ENCODE measurements around the gene SIX5. TPM values are rescaled to one million over a fixed set of nuclear protein-coding genes. Genes with fewer than 3 reads are reported as not detected.

The SIX5 gene
- total and polyA plus RNA-seq, 9 of the 15 experiments (the other 6 are each of a cell fraction or from before 2014, with no cell fraction given): 1.4 to 17.2 (median 7.4) TPM; not detected in 2

DNA sequence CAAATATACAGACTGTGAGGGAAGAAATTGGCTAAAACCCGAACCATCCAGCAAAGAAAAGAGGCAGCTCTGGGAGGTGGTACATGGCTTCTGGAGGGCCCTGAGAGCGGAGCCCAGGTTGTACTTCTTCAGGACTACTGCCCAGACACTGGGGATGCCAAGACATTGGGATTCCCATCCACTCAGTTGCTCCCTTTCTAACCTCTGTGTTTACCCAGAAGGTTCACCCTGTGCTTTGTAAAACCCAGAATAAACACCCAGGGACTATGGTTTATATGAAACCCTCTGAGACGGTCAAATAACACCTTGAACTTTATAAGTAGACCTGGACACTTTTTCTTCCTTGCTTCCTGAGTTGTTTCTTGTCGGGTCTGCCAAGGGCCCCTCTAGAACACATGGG lies 26.1 kb downstream of the SIX5 start (continued):
- TF ChIP-seq ZNF232 (CRISPR knock-in tag; IDR thresholded peaks at IDR 0.05): no peak

DNA sequence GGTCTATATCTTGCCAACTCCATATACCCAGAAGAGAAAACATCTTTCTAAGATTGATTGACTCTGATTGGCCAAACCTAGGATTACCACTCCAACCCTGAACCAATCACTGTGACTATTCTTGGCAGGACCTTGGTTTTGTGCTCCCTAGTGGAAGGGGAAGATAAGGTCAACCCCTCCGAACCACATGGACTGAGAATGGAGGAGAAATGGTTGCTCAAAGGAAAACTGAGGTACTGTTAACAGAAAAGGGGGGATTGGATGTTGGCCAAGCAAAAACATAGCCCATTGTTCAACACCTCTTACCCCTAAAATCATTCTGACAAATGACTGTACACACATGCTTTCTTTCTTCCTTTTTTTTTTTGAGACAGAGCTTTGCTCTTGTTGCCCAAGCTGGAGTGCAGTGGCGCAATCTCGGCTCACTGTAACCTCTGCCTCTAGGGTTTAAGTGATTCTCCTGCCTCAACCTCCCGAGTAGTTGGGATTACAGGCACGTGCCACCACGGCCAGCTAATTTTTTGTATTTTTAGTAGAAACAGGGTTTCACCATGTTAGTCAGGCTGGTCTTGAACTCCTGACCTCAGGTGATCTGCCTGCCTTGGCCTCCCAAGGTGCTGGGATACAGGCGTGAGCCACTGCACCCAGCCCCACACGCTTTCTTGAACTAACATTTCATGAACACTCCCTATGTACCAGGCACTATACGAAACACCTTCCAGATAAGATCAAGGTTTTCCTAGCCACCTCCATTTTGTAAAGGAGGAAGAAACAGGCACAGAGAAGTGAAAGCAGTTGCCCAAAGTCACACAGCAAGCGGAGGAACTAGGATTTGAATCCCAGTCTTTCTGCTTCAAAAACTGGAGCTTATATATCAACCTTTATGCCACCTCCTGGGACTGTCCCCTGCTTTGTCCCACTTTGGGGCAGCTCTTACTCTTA lies 29.3 kb downstream of the SIX5 start:
- Histone ChIP-seq H3K36me3 (ENCODE audit: control insufficient read depth, insufficient read depth, low read length) (no peaks in the 10 kb centered on the region), H3K27me3 (ENCODE audit: control insufficient read depth in 2 of 2, insufficient read depth in 2 of 2, low read length in 2 of 2) (no peaks in the 10 kb centered on the region), H3K4me3 (peak overlapping the region; percentile 15; the same call in 1 of the 2 replicates), H3K9me1 (ENCODE audit: control insufficient read depth, insufficient read depth, low read length) (no peaks in the 10 kb centered on the region), H3K79me2 (ENCODE audit: control insufficient read depth, insufficient read depth, low read length) (no peaks in the 10 kb centered on the region), H2AFZ (ENCODE audit: low read depth, low read length) (peak overlapping the region; percentile 84), H3K9ac (ENCODE audit: insufficient read depth in 1 of 2, low read depth in 2 of 2, low read length in 2 of 2) (peak overlapping the region; percentile 71 to 76; a peak in 3 of 4 replicates), H3K4me1 (replicated peaks in 1 of 2; ENCODE audit: control insufficient read depth in 2 of 2, insufficient read depth in 2 of 2, low read length in 2 of 2) (peaks cover 14 to 20% of the 10 kb centered on the region in 2 experiments; a peak in 4 of 5 replicates), H4K20me1 (replicated peaks; ENCODE audit: control insufficient read depth, insufficient read depth, low read length) (no peaks in the 10 kb centered on the region), H3K4me2 (ENCODE audit: insufficient read depth, low read length) (peak overlapping the region; percentile 79), H3K27ac (ENCODE audit: extremely low read depth, low read depth, low read length) (peak overlapping the region; percentile 72), H3K9me3 (replicated peaks; ENCODE audit: control insufficient read depth, insufficient read depth, low read depth, low read length) (no peaks in the 10 kb centered on the region)
- DNase-seq (ENCODE audit: extremely low read depth in 1 of 4, low spot score in 3 of 4) (peak; percentile 71 to 94 (median 82)), ATAC-seq (peak; percentile 96), FAIRE-seq (peak; percentile 95)
- intact Hi-C loops (cut with micrococcal nuclease): no loop called here
- ChIA-PET POLR2A (interaction anchor here (1.2 to 2.1 kb wide), 2 partner anchors 9 to 23 kb away, joined by 6 to 7 read pairs; partner anchors contain the start of gene FBXO46), CTCF (ENCODE audit: low intra/inter-chr PET ratio) (no interaction called here)
- BruUV-seq (replicated peaks): TSS peak; percentile 96
- in situ Hi-C loops (cut with MboI): no loop called here
- WGBS (ENCODE audit: insufficient coverage, low coverage, missing lambda C conversion rate): 29% methylated on average over 8 of the region's 10 CpGs
- TF ChIP-seq ZFP36 (IDR thresholded peaks at IDR 0.05; ENCODE audit: low read depth, low read length, partially characterized antibody) (peak; percentile 94), ZNF175 (CRISPR knock-in tag; IDR thresholded peaks at IDR 0.05; ENCODE audit: low read depth) (0 out of 2 replicates have a peak, but pooled peaks have one; percentile 33), ESRRA (IDR thresholded peaks at IDR 0.05; ENCODE audit: borderline replicate concordance, low read depth) (peak; percentile 93), CBFB (CRISPR knock-in tag; IDR thresholded peaks at IDR 0.05) (no peak), ATF1 (CRISPR knock-in tag; IDR thresholded peaks at IDR 0.05) (no peak), ATF1 (tag; IDR thresholded peaks at IDR 0.05) (peak; percentile 70), ZNF766 (CRISPR knock-in tag; conservative IDR thresholded peaks at IDR 0.05) (peak; percentile 69), PTBP1 (IDR thresholded peaks at IDR 0.05; ENCODE audit: low read depth, low read length) (peak; percentile 56; the same call in 1 of the 2 replicates), MTA3 (IDR thresholded peaks at IDR 0.05; ENCODE audit: borderline replicate concordance) (0 out of 2 replicates have a peak, but pooled peaks have one; percentile 35), ZNF146 (CRISPR knock-in tag; IDR thresholded peaks at IDR 0.05; ENCODE audit: unreplicated experiment) (no peak), NR4A1 (CRISPR knock-in tag; IDR thresholded peaks at IDR 0.05) (no peak), NR4A1 (tag; IDR thresholded peaks at IDR 0.05) (peak; percentile 56), RAD51 (IDR thresholded peaks at IDR 0.05; ENCODE audit: borderline replicate concordance, low read depth) (0 out of 2 replicates have a peak, but pooled peaks have one; percentile 6), ASH1L (IDR thresholded peaks at IDR 0.05; ENCODE audit: borderline replicate concordance, low read depth, partially characterized antibody) (peak; percentile 83), NBN (IDR thresholded peaks at IDR 0.05; ENCODE audit: low read depth) (peak; percentile 25; the same call in 1 of the 2 replicates), SNIP1 (IDR thresholded peaks at IDR 0.05; ENCODE audit: low read depth) (no peak), PYGO2 (tag; IDR thresholded peaks at IDR 0.05) (peak; percentile 40; the same call in 1 of the 2 replicates), MAFF (IDR thresholded peaks at IDR 0.05; ENCODE audit: low read length) (no peak), SUPT5H (IDR thresholded peaks at IDR 0.05) (peak; percentile 76), HMGN3 (IDR thresholded peaks at IDR 0.05; ENCODE audit: borderline replicate concordance, extremely low read depth, insufficient read length, low read depth, low read length) (no peak)
